ENCODE measurements around the gene CNKSR3.

The CNKSR3 gene

DNA sequence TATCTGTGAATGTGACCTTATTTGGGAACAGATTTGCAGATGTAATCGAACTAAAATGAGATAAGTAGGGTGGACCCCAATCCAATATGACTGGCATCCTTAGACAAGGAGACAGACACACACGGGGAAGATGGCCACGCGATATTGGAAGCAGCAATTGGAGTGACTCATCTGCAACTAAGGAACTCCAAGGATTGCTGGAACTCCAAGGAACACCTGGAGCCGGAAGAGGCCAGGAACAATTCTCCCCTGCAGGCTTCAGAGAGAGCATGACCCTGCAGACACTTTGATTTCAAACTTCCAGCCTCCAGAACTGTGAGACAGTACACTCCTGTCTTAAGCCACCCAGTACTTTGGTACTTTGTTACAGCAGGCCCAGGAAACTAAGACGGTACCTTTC is 19.5 kb upstream of the CNKSR3 start:
- DNase-seq (ENCODE audit: low read depth) = no peak
- no peak overlapping the region for H3K4me3 ChIP-seq (ENCODE audit: low read length)
- TF ChIP-seq, protein P1, sequence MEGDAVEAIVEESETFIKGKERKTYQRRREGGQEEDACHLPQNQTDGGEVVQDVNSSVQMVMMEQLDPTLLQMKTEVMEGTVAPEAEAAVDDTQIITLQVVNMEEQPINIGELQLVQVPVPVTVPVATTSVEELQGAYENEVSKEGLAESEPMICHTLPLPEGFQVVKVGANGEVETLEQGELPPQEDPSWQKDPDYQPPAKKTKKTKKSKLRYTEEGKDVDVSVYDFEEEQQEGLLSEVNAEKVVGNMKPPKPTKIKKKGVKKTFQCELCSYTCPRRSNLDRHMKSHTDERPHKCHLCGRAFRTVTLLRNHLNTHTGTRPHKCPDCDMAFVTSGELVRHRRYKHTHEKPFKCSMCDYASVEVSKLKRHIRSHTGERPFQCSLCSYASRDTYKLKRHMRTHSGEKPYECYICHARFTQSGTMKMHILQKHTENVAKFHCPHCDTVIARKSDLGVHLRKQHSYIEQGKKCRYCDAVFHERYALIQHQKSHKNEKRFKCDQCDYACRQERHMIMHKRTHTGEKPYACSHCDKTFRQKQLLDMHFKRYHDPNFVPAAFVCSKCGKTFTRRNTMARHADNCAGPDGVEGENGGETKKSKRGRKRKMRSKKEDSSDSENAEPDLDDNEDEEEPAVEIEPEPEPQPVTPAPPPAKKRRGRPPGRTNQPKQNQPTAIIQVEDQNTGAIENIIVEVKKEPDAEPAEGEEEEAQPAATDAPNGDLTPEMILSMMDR (IDR thresholded peaks at IDR 0.05; ENCODE audit: insufficient read depth, low read depth, low read length, missing control alignments) = no peak

DNA sequence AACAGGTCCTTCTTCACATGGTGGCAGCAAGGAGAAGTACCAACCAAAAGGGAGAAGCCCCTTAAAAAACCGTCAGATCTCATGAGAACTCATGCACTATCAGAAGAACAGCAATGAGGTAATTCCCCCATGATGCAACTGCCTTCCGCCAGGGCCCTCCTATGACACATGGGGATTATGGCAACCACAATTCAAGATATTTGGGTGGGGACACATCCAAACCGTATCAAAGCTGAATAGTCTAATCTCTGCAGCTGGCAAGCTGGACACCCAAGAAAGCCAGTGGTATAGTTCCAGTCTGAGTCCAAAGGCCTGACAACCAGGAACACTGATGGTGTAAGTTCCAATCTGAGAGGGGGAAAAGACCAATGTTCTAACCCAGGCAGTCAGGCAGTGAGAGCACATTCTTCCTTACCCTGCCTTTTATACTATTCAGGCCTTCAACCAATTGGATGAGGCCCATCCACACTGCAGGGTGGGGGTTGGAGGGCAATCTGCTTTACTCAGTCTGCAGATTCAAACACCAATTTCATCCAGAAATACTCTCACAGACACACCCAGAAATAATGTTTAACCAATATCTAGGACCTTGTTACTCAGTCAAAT is 17.9 kb upstream of the CNKSR3 start:
- no peak for DNase-seq (ENCODE audit: low read depth)
- no peak overlapping the region for H3K4me3 ChIP-seq (ENCODE audit: low read length)

DNA sequence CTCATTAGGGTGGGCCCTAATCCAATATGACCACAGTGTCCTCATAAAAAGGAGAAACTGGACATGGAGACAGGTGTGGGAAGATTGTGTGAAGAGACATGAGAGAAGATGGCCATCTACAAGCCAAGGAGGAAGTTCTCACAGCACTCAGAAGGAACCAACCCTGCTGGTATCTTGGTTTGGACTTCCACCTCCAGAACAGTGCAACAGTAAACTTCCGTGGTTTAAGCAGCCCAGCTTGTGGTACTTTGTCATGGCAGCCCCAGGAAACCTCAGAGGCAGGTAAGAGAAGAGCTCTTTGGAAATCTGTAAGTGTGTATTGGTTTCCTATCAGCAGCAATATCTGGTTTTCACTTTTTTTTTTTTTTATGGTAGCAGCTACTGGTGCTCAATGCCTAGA is 16.5 kb upstream of the CNKSR3 start:
- no peak overlapping the region for H3K4me3 ChIP-seq (ENCODE audit: low read length)
- TF ChIP-seq, protein P1 (IDR thresholded peaks at IDR 0.05; ENCODE audit: insufficient read depth, low read depth, low read length, missing control alignments) = no peak
- no peak for DNase-seq (ENCODE audit: low read depth)

More for the DNA sequence above, 17.9 kb upstream of the CNKSR3 start:
- TF ChIP-seq, protein P1 (IDR thresholded peaks at IDR 0.05; ENCODE audit: insufficient read depth, low read depth, low read length, missing control alignments) = no peak

DNA sequence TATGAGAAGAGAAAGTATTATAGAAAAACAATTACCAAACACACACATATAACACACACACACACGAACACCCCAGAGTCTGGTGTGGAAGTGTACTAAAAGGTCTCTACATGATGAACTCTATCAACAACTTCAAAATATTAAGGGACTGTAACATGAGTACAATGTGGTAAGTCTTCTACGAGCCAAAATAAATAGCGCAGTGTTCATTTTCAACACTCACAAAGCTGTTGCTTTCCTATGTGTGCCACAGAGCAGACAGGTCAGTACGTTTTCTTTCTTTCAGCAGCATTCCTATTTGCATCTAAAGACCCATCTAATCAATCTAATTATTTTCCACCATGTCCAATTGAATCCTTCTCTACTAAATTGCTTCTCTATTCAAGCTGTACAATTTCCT is 12.1 kb upstream of the CNKSR3 start:
- no peak overlapping the region for H3K4me3 ChIP-seq (ENCODE audit: low read length)
- no peak for DNase-seq (ENCODE audit: low read depth)
- TF ChIP-seq, protein P1 (IDR thresholded peaks at IDR 0.05; ENCODE audit: insufficient read depth, low read depth, low read length, missing control alignments) = no peak

- no peak overlapping the region for H3K4me3 ChIP-seq (ENCODE audit: low read length)
- TF ChIP-seq, protein P1 (IDR thresholded peaks at IDR 0.05; ENCODE audit: insufficient read depth, low read depth, low read length, missing control alignments) = no peak
Observed at GRCh38 chr6:154521412-154521811, 10.9 kb upstream of the CNKSR3 start.

GRCh38 chr6:154520280-154520679 is 9.8 kb upstream of the CNKSR3 start:
- TF ChIP-seq, protein P1 (IDR thresholded peaks at IDR 0.05; ENCODE audit: insufficient read depth, low read depth, low read length, missing control alignments) = no peak
- no peak overlapping the region for H3K4me3 ChIP-seq (ENCODE audit: low read length)
- DNase-seq (ENCODE audit: low read depth) = no peak

More at GRCh38 chr6:154521412-154521811, 10.9 kb upstream of the CNKSR3 start:
- no peak for DNase-seq (ENCODE audit: low read depth)

DNA sequence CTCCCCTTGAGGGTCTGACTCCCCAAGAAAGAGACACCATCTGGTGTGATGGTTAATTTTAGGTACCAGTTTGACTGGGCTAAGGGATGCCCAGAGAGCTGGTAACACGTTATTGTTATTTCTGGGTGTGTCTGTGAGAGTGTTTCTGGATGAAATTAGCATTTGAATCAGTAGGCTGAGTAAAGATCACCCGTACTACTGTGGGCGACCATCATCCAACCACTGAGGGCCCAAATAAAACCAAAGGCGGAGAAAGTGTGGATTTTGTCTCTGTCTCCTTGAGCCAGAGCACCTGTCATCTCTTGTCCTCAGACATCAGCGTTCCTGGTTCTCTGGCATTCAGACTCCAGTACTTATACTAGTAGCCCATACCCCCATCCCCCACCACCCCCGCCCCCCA is 7.9 kb upstream of the CNKSR3 start:
- no peak overlapping the region for H3K4me3 ChIP-seq (ENCODE audit: low read length)
- TF ChIP-seq, protein P1 (IDR thresholded peaks at IDR 0.05; ENCODE audit: insufficient read depth, low read depth, low read length, missing control alignments) = no peak
- no peak for DNase-seq (ENCODE audit: low read depth)

Measured in epithelial cell of esophagus (primary cell).